Right lobe of liver (tissue), 4 donors: Measurements from ENCODE around the gene SLC48A1.

Experiments
- CTCF ChIP-seq, 4 donors: fragments of 200-600 bp in 3 of 4; fragments of 450-650 bp in 1 of 4; IDR thresholded peaks; one replicate each; pipeline versions ENCODE4 v1.5.1 to v1.8.0; 2016 to 2022; ENCODE audit warnings: antibody characterized with exemption in 4 of 4, mild to moderate bottlenecking in 2 of 4
- POLR2A ChIP-seq: fragments of 450-650 bp; IDR thresholded peaks from one replicate; pipeline ENCODE4 v1.6.1; 2017; ENCODE audit warnings: antibody characterized with exemption, mild to moderate bottlenecking
- donor health status: DM: no; HTN: no; CAD: no.
- donor health status: DM: no; HTN: no; CAD: no.
- donor health status: DM: no; HTN: yes; CAD: no.

GRCh38 chr12:47732504-47732903 is 40.5 kb upstream of the SLC48A1 start:
- TF ChIP-seq CTCF (IDR thresholded peaks at IDR 0.05) (no peak), POLR2A (no peak)
